Activated naive CD4-positive, alpha-beta T cell treated with anti-CD3 and anti-CD28 coated beads, Interleukin-2, amount 10 ng/mL, durations not matched to agents 7 days and 5 days (primary cell): ENCODE measurements around the gene ZNF318.
"Not testable (repeated sequence)": the region's sequence is repeated elsewhere in the genome, so short reads cannot be mapped to it uniquely, and the experiment has no call there.

ENCODE experiments used
- CTCF ChIA-PET: fragments of 350-600 bp; sonication (Branson Sonifier 250); formaldehyde crosslinking; loops from one replicate; lab custom pipeline; 2021; ENCODE audit warnings: antibody characterized with exemption; lab: Charles Lee
- DNase-seq: peaks from one replicate; pipeline ENCODE4 v3.0.0-alpha.2; 2020
- H3K27ac Mint-ChIP-seq: one replicate; pipeline ENCODE4 v1.8.0; 2021; ENCODE audit warnings: mild to moderate bottlenecking, moderate library complexity, mixed read lengths
- H3K27me3 Mint-ChIP-seq: one replicate; pipeline ENCODE4 v1.8.0; 2021; ENCODE audit warnings: mild to moderate bottlenecking, mixed read lengths
- H3K36me3 Mint-ChIP-seq: one replicate; pipeline ENCODE4 v1.8.0; 2021; ENCODE audit warnings: mixed read lengths
- H3K4me1 Mint-ChIP-seq: one replicate; pipeline ENCODE4 v1.8.0; 2021; ENCODE audit warnings: mixed read lengths
- H3K4me3 Mint-ChIP-seq: one replicate; pipeline ENCODE4 v1.8.0; 2021; ENCODE audit warnings: mild to moderate bottlenecking, moderate library complexity, mixed read lengths
- H3K9me3 Mint-ChIP-seq: one replicate; pipeline ENCODE4 v1.8.0; 2021; ENCODE audit warnings: mixed read lengths

The ZNF318 gene

GRCh38 chr6:43369174-43370002 lies at the start of gene ZNF318:
Gene ZNF318, minus strand, starts transcription at chr6:43369647. Its CDS starts 282 bp downstream, at chr6:43369365.
- H3K4me1 Mint-ChIP-seq = peaks cover 44% of the 10 kb centered on the region
- peaks cover 18% of the 10 kb centered on the region for H3K36me3 Mint-ChIP-seq
- no peaks in the 10 kb centered on the region for H3K9me3 Mint-ChIP-seq
- peak within 1 kb of the TSS; percentile 88 for H3K27ac Mint-ChIP-seq
- H3K4me3 Mint-ChIP-seq = peak within 1 kb of the TSS; percentile 87
- peak; percentile 95 for DNase-seq
- CTCF ChIA-PET = interaction anchor here (0.8 to 1.8 kb wide), 4 partner anchors 14 to 80 kb away, joined by 3 to 13 read pairs (median 5); no protein-coding TSS in a partner anchor
- H3K27me3 Mint-ChIP-seq = peaks cover 30% of the 10 kb centered on the region

- Mint-ChIP-seq H3K27ac (no peak overlapping the region), H3K9me3 (no peaks in the 10 kb centered on the region), H3K4me3 (no peak overlapping the region), H3K36me3 (no peaks in the 10 kb centered on the region), H3K4me1 (no peaks in the 10 kb centered on the region), H3K27me3 (peaks cover 47% of the 10 kb centered on the region)
- no peak for DNase-seq
- CTCF ChIA-PET = no interaction called here
These were observed 47.5 kb upstream of the ZNF318 start for GRCh38 chr6:43416935-43417334.

- DNase-seq, H3K4me1 Mint-ChIP-seq, H3K27ac Mint-ChIP-seq, H3K4me3 Mint-ChIP-seq, H3K9me3 Mint-ChIP-seq, H3K36me3 Mint-ChIP-seq: not testable (repeated sequence)
- peaks cover 49% of the 10 kb centered on the region for H3K27me3 Mint-ChIP-seq
- CTCF ChIA-PET = interaction anchor here (1.1 to 1.3 kb wide), 2 partner anchors 17 to 100 kb away, joined by 3 read pairs; no protein-coding TSS in a partner anchor
These were observed 45.8 kb upstream of the ZNF318 start for GRCh38 chr6:43415275-43415674.

- Mint-ChIP-seq H3K27me3 (peaks cover 51% of the 10 kb centered on the region), H3K36me3 (no peaks in the 10 kb centered on the region), H3K27ac (no peak overlapping the region), H3K9me3 (no peaks in the 10 kb centered on the region), H3K4me3 (no peak overlapping the region), H3K4me1 (no peaks in the 10 kb centered on the region)
- DNase-seq = no peak
- CTCF ChIA-PET = no interaction called here
These were observed 43.6 kb upstream of the ZNF318 start for GRCh38 chr6:43413002-43413401.

GRCh38 chr6:43412541-43412940 lies 43.1 kb upstream of the ZNF318 start:
- H3K4me3 Mint-ChIP-seq = no peak overlapping the region
- H3K4me1 Mint-ChIP-seq = no peaks in the 10 kb centered on the region
- H3K27me3 Mint-ChIP-seq = peaks cover 50% of the 10 kb centered on the region
- no peaks in the 10 kb centered on the region for H3K9me3 Mint-ChIP-seq
- H3K36me3 Mint-ChIP-seq = no peaks in the 10 kb centered on the region
- no peak overlapping the region for H3K27ac Mint-ChIP-seq
- DNase-seq = no peak
- CTCF ChIA-PET = no interaction called here

- H3K27ac Mint-ChIP-seq, H3K4me3 Mint-ChIP-seq, H3K36me3 Mint-ChIP-seq, CTCF ChIA-PET, H3K4me1 Mint-ChIP-seq, H3K9me3 Mint-ChIP-seq, DNase-seq: not testable (repeated sequence)
- H3K27me3 Mint-ChIP-seq = peaks cover 45% of the 10 kb centered on the region
These were observed 41.3 kb upstream of the ZNF318 start for GRCh38 chr6:43410776-43411175.

- no peak for DNase-seq
- H3K4me3 Mint-ChIP-seq = no peak overlapping the region
- H3K36me3 Mint-ChIP-seq = no peaks in the 10 kb centered on the region
- H3K9me3 Mint-ChIP-seq = no peaks in the 10 kb centered on the region
- CTCF ChIA-PET = no interaction called here
- H3K4me1 Mint-ChIP-seq = no peaks in the 10 kb centered on the region
- H3K27me3 Mint-ChIP-seq = peaks cover 54% of the 10 kb centered on the region
- no peak overlapping the region for H3K27ac Mint-ChIP-seq
These were observed 38.8 kb upstream of the ZNF318 start for GRCh38 chr6:43408259-43408658.

GRCh38 chr6:43407296-43407695 lies 37.8 kb upstream of the ZNF318 start:
- H3K4me3 Mint-ChIP-seq = no peak overlapping the region
- H3K27me3 Mint-ChIP-seq = peaks cover 45% of the 10 kb centered on the region
- no peaks in the 10 kb centered on the region for H3K4me1 Mint-ChIP-seq
- DNase-seq = no peak
- no peaks in the 10 kb centered on the region for H3K9me3 Mint-ChIP-seq
- H3K27ac Mint-ChIP-seq = no peak overlapping the region
- no peaks in the 10 kb centered on the region for H3K36me3 Mint-ChIP-seq
- CTCF ChIA-PET = no interaction called here

GRCh38 chr6:43405354-43405753 lies 35.9 kb upstream of the ZNF318 start:
- Mint-ChIP-seq H3K36me3 (no peaks in the 10 kb centered on the region), H3K27ac (no peak overlapping the region), H3K4me3 (no peak overlapping the region), H3K9me3 (no peaks in the 10 kb centered on the region), H3K4me1 (no peaks in the 10 kb centered on the region), H3K27me3 (peaks cover 56% of the 10 kb centered on the region)
- DNase-seq = no peak
- CTCF ChIA-PET = no interaction called here

GRCh38 chr6:43402820-43403219 lies 33.4 kb upstream of the ZNF318 start:
- Mint-ChIP-seq H3K36me3 (no peaks in the 10 kb centered on the region), H3K27me3 (peaks cover 43% of the 10 kb centered on the region), H3K4me1 (no peaks in the 10 kb centered on the region), H3K9me3 (no peaks in the 10 kb centered on the region), H3K27ac (no peak overlapping the region), H3K4me3 (no peak overlapping the region)
- no peak for DNase-seq
- CTCF ChIA-PET = no interaction called here

- no peaks in the 10 kb centered on the region for H3K36me3 Mint-ChIP-seq
- H3K4me1 Mint-ChIP-seq = no peaks in the 10 kb centered on the region
- CTCF ChIA-PET = no interaction called here
- no peak overlapping the region for H3K27ac Mint-ChIP-seq
- no peak overlapping the region for H3K4me3 Mint-ChIP-seq
- H3K9me3 Mint-ChIP-seq = no peaks in the 10 kb centered on the region
- peaks cover 38% of the 10 kb centered on the region for H3K27me3 Mint-ChIP-seq
- DNase-seq = no peak
These were observed 32.3 kb upstream of the ZNF318 start for GRCh38 chr6:43401730-43402129.

GRCh38 chr6:43399932-43400487 lies 30.6 kb upstream of the ZNF318 start:
- Mint-ChIP-seq H3K4me1 (no peaks in the 10 kb centered on the region), H3K9me3 (no peaks in the 10 kb centered on the region), H3K36me3 (no peaks in the 10 kb centered on the region), H3K27ac (no peak overlapping the region), H3K4me3 (no peak overlapping the region), H3K27me3 (peaks cover 38% of the 10 kb centered on the region)
- CTCF ChIA-PET = interaction anchor here (2.7 kb wide), 1 partner anchor 131 kb away, joined by 9 read pairs; no protein-coding TSS in a partner anchor
- DNase-seq = no peak

GRCh38 chr6:43396408-43397149 lies 27.1 kb upstream of the ZNF318 start:
- Mint-ChIP-seq H3K27me3 (peaks cover 63% of the 10 kb centered on the region), H3K9me3 (no peaks in the 10 kb centered on the region), H3K36me3 (no peaks in the 10 kb centered on the region), H3K27ac (no peak overlapping the region), H3K4me3 (no peak overlapping the region), H3K4me1 (peaks cover 12% of the 10 kb centered on the region)
- DNase-seq = no peak
- CTCF ChIA-PET = interaction anchor here (1.0 to 2.3 kb wide), 4 partner anchors 13 to 132 kb away, joined by 3 to 22 read pairs (median 9); partner anchors contain the start of gene CRIP3

GRCh38 chr6:43395776-43396175 lies 26.3 kb upstream of the ZNF318 start:
- Mint-ChIP-seq H3K4me1 (peaks cover 20% of the 10 kb centered on the region), H3K9me3 (no peaks in the 10 kb centered on the region), H3K36me3 (no peaks in the 10 kb centered on the region), H3K27ac (no peak overlapping the region), H3K27me3 (peaks cover 63% of the 10 kb centered on the region), H3K4me3 (no peak overlapping the region)
- CTCF ChIA-PET = interaction anchor here (1.0 to 1.9 kb wide), 2 partner anchors 12 to 106 kb away, joined by 3 to 6 read pairs; no protein-coding TSS in a partner anchor
- no peak for DNase-seq
